C4-2B (cell line): ENCODE measurements around the gene UGT1A1.

Experiments used
- ZFX ChIP-seq: fragments of 450-650 bp; IDR thresholded peaks from 2 replicates; pipeline ENCODE4 v1.6.1; 2017
- TF ChIP-seq, protein P1 (sequence below): fragments of 450-650 bp; conservative IDR thresholded peaks from 2 replicates; pipeline ENCODE4 v1.5.1; 2017; ENCODE audit warnings: mild to moderate bottlenecking

- TF ChIP-seq ZFX, result no peak
- TF ChIP-seq, protein P1, sequence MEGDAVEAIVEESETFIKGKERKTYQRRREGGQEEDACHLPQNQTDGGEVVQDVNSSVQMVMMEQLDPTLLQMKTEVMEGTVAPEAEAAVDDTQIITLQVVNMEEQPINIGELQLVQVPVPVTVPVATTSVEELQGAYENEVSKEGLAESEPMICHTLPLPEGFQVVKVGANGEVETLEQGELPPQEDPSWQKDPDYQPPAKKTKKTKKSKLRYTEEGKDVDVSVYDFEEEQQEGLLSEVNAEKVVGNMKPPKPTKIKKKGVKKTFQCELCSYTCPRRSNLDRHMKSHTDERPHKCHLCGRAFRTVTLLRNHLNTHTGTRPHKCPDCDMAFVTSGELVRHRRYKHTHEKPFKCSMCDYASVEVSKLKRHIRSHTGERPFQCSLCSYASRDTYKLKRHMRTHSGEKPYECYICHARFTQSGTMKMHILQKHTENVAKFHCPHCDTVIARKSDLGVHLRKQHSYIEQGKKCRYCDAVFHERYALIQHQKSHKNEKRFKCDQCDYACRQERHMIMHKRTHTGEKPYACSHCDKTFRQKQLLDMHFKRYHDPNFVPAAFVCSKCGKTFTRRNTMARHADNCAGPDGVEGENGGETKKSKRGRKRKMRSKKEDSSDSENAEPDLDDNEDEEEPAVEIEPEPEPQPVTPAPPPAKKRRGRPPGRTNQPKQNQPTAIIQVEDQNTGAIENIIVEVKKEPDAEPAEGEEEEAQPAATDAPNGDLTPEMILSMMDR, result no peak
Measured at GRCh38 chr2:233816771-233817170, 56.7 kb downstream of the UGT1A1 start.
